ENCODE measurements around the gene NANOS3.
"Not testable (repeated sequence)": the region's sequence is repeated elsewhere in the genome, so short reads cannot be mapped to it uniquely, and the experiment has no call there.

The NANOS3 gene

GRCh38 chr19:13849991-13850909 lies 26.7 kb upstream of the NANOS3 start:
- DNase-seq (ENCODE audit: extremely low spot score), result peak; percentile 78
- no peak for TF ChIP-seq NFRKB (IDR thresholded peaks at IDR 0.05)
- TF ChIP-seq PKNOX1 (IDR thresholded peaks at IDR 0.05), result no peak
- no peak for TF ChIP-seq SP1 (IDR thresholded peaks at IDR 0.05)
- no peak for TF ChIP-seq FOXK2 (IDR thresholded peaks at IDR 0.05)
- no peak for TF ChIP-seq LEF1 (IDR thresholded peaks at IDR 0.05; ENCODE audit: borderline replicate concordance)
- no peak for TF ChIP-seq BHLHE40 (IDR thresholded peaks at IDR 0.05; ENCODE audit: borderline replicate concordance)
- TF ChIP-seq FOXM1 (IDR thresholded peaks at IDR 0.05; ENCODE audit: borderline replicate concordance), result no peak
- no peak for TF ChIP-seq ZNF384 (IDR thresholded peaks at IDR 0.05)
- no peak for TF ChIP-seq ARNT (IDR thresholded peaks at IDR 0.05)
- TF ChIP-seq FOXA1 (IDR thresholded peaks at IDR 0.05), result no peak
- no peak for TF ChIP-seq HDGF (IDR thresholded peaks at IDR 0.05; ENCODE audit: borderline replicate concordance)
- TF ChIP-seq L3MBTL2 (conservative IDR thresholded peaks at IDR 0.05), result no peak
- TF ChIP-seq CTBP1 (IDR thresholded peaks at IDR 0.05; ENCODE audit: borderline replicate concordance), result no peak
- TF ChIP-seq TARDBP (IDR thresholded peaks at IDR 0.05), result no peak
- CTCF ChIA-PET, result no interaction called here
- POLR2A ChIA-PET, result interaction anchor here (0.7 to 1.7 kb wide), 4 partner anchors 14 to 75 kb away, joined by 3 to 8 read pairs (median 4); partner anchors contain the start of genes C19orf53 and ZSWIM4

- POLR2A ChIA-PET, result interaction anchor here (0.7 to 6.1 kb wide), 4 partner anchors 14 to 87 kb away, joined by 3 to 26 read pairs (median 5); partner anchors contain the start of genes C19orf53 and MRI1
Measured at GRCh38 chr19:13850910-13851733, 25.8 kb upstream of the NANOS3 start.

DNA sequence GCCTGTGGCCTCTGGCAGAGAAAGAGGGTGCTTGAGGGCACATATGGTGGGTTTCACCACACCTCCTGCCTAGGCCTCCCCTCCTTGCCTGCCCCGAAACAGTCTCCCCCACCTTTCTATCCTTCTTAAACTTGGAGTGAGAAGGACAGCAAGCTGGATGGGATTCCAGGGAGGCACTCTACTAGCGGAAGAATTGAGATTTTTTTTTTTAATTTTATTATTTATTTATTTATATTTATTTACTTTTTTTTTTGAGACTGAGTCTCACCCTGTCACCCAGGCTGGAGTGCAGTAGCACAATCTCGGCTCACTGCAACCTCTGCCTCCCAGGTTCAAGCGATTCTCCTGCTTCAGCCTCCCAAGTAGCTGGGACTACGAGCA lies 25.2 kb upstream of the NANOS3 start:
- DNase-seq (ENCODE audit: extremely low spot score), result not testable (repeated sequence)
- ChIA-PET CTCF (interaction anchor here (0.7 kb wide), 1 partner anchor 285 kb away, joined by 3 read pairs; the partner anchor contains the start of gene ASF1B), POLR2A (interaction anchor here (1.1 to 6.1 kb wide), 3 partner anchors 31 to 87 kb away, joined by 3 to 26 read pairs (median 7); partner anchors contain the start of genes C19orf53 and MRI1)

More at GRCh38 chr19:13850910-13851733, 25.8 kb upstream of the NANOS3 start:
- DNase-seq (ENCODE audit: extremely low spot score), result no peak
- TF ChIP-seq SUZ12 (IDR thresholded peaks at IDR 0.05) (no peak), LEF1 (IDR thresholded peaks at IDR 0.05; ENCODE audit: borderline replicate concordance) (no peak), FOXA1 (IDR thresholded peaks at IDR 0.05) (no peak), CTBP1 (IDR thresholded peaks at IDR 0.05; ENCODE audit: borderline replicate concordance) (no peak), L3MBTL2 (conservative IDR thresholded peaks at IDR 0.05) (no peak), BHLHE40 (IDR thresholded peaks at IDR 0.05; ENCODE audit: borderline replicate concordance) (no peak), HDGF (IDR thresholded peaks at IDR 0.05; ENCODE audit: borderline replicate concordance) (no peak), PKNOX1 (IDR thresholded peaks at IDR 0.05) (no peak), NFRKB (IDR thresholded peaks at IDR 0.05) (no peak), FOXM1 (IDR thresholded peaks at IDR 0.05; ENCODE audit: borderline replicate concordance) (no peak), SP1 (IDR thresholded peaks at IDR 0.05) (no peak), ELF4 (IDR thresholded peaks at IDR 0.05) (no peak), ZNF384 (IDR thresholded peaks at IDR 0.05) (no peak)
- CTCF ChIA-PET, result interaction anchor here (0.7 kb wide), 1 partner anchor 285 kb away, joined by 3 read pairs; the partner anchor contains the start of gene ASF1B

DNA sequence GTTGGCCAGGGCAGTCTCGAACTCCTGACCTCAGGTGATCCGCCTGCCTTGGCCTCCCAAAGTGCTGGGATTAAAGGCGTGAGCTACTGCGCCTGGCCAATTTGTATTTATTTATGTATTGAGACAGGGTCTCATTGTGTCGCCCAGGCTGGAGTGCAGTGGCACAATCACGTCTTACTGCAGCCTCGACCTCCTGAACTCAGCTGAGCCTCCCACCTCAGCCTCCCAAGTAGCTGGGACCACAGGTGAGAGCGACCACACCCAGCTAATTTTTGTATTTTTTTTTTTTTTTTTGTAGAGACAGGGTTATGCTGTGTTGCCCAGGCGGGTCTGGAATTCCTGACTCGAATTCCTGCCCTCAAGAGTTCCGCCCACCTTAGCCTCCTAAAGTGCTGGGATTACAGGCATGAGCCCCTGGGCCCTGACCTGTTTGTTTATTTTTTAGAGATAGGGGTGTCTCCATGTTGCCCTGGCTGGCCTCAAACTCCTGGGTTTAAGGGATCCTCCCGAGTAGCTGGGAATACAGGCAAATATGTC lies 24.7 kb upstream of the NANOS3 start:
- DNase-seq (ENCODE audit: extremely low spot score); CTCF ChIA-PET: not testable (repeated sequence)
- POLR2A ChIA-PET, result interaction anchor here (2.3 to 6.1 kb wide), 2 partner anchors 78 to 88 kb away, joined by 7 to 26 read pairs; partner anchors contain the start of genes C19orf53 and MRI1

GRCh38 chr19:13856497-13856896 lies 20.4 kb upstream of the NANOS3 start:
- CTCF ChIA-PET, result interaction anchor here (0.7 kb wide), 1 partner anchor 65 kb away, joined by 3 read pairs; no protein-coding TSS in a partner anchor
- TF ChIP-seq TARDBP (IDR thresholded peaks at IDR 0.05) (no peak), FOXM1 (IDR thresholded peaks at IDR 0.05; ENCODE audit: borderline replicate concordance) (no peak), ARNT (IDR thresholded peaks at IDR 0.05) (no peak), NFRKB (IDR thresholded peaks at IDR 0.05) (no peak), L3MBTL2 (conservative IDR thresholded peaks at IDR 0.05) (no peak)
- POLR2A ChIA-PET, result interaction anchor here (1.7 to 6.1 kb wide), 2 partner anchors 10 to 83 kb away, joined by 6 to 26 read pairs; partner anchors contain the start of gene C19orf53
- no peak for DNase-seq (ENCODE audit: extremely low spot score)

DNA sequence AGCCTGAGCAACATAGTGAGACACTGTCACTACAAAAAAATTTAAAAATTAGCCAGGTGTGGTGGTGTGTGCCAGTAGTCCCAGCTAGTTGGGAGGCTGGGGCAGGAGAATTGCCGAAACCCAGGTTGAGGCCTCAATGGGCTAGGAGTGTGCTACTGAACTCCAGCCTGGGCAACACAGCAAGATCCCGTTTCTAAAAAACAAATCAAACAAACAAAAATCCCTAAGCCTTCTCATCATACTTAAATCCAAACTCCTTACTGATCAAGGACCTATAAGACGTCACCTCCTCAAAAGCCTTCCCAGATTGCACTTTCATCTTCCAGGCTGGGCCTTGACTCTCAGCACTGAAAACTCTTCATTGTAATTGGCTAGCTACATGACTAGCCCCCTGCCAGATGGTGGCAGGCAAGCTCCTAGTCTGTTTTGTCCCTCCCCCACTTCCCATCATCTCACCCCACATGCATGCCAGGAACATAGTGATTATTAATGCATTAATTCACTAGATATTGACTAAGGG lies 17.5 kb upstream of the NANOS3 start:
- ChIA-PET CTCF (interaction anchor here (0.7 kb wide), 1 partner anchor 261 kb away, joined by 3 read pairs; no protein-coding TSS in a partner anchor), POLR2A (interaction anchor here (1.0 to 1.4 kb wide), 2 partner anchors 13 to 111 kb away, joined by 3 to 5 read pairs; a partner anchor contains a TSS)
- TF ChIP-seq LEF1 (IDR thresholded peaks at IDR 0.05; ENCODE audit: borderline replicate concordance), result no peak
- no peak for TF ChIP-seq FOXM1 (IDR thresholded peaks at IDR 0.05; ENCODE audit: borderline replicate concordance)
- TF ChIP-seq HDGF (IDR thresholded peaks at IDR 0.05; ENCODE audit: borderline replicate concordance), result no peak
- TF ChIP-seq FOXK2 (IDR thresholded peaks at IDR 0.05), result no peak
- TF ChIP-seq L3MBTL2 (conservative IDR thresholded peaks at IDR 0.05), result no peak
- no peak for TF ChIP-seq NFRKB (IDR thresholded peaks at IDR 0.05)
- TF ChIP-seq PKNOX1 (IDR thresholded peaks at IDR 0.05), result no peak
- no peak for TF ChIP-seq FOXA1 (IDR thresholded peaks at IDR 0.05)
- DNase-seq (ENCODE audit: extremely low spot score), result no peak

All from HEK293T (cell line).